ENCODE results near the gene SMIM11. TPM values are rescaled to one million over a fixed set of nuclear protein-coding genes. Genes with fewer than 3 reads are reported as not detected.

The SMIM11 gene
- total and polyA plus RNA-seq, 2 of the 8 experiments (the other 6 are each of a cell fraction or from before 2014, with no cell fraction given) = 1.0 to 3.2 TPM

- no peak overlapping the region for H2AFZ ChIP-seq (ENCODE audit: low read length)
- H3K9ac ChIP-seq (replicated peaks in 1 of 4; ENCODE audit: extremely low read depth in 1 of 4, low read depth in 3 of 4, low read length in 3 of 4) = no peak overlapping the region
- H3K4me3 ChIP-seq (ENCODE audit: extremely low read depth in 1 of 4, insufficient read depth in 2 of 4, low read depth in 3 of 4, low read length in 4 of 4) = no peak overlapping the region
- no peaks in the 10 kb centered on the region for H3K36me3 ChIP-seq (ENCODE audit: control insufficient read depth in 2 of 4, insufficient read depth in 4 of 4, low read length in 3 of 4)
- H4K8ac ChIP-seq (ENCODE audit: extremely low read depth, insufficient read depth, low read length) = no peak overlapping the region
- DNase-seq (ENCODE audit: low read depth in 1 of 2, low spot score in 2 of 2) (peak in 1 of 2 experiments; percentile 27), FAIRE-seq (no peak)
- H3K4me2 ChIP-seq (ENCODE audit: insufficient read depth in 1 of 2, low read depth in 2 of 2, low read length in 2 of 2) = no peak overlapping the region
- H3K79me2 ChIP-seq (ENCODE audit: control insufficient read depth in 1 of 2, insufficient read depth in 2 of 2, low read length in 2 of 2) = no peaks in the 10 kb centered on the region
- no peak overlapping the region for H2AK5ac ChIP-seq (ENCODE audit: low read depth, low read length)
- H3K18ac ChIP-seq (ENCODE audit: extremely low read depth, low read length) = no peak overlapping the region
- TF ChIP-seq RAD21 (IDR thresholded peaks at IDR 0.05 in 1 of 2, conservative IDR thresholded peaks at IDR 0.05 in 1 of 2; ENCODE audit: low read depth in 2 of 2, low read length in 2 of 2) (no peak), CREB1 (IDR thresholded peaks at IDR 0.05) (no peak), JUN (IDR thresholded peaks at IDR 0.05; ENCODE audit: low read depth, low read length) (no peak), CBX5 (IDR thresholded peaks at IDR 0.05; ENCODE audit: low read depth, low read length) (no peak), ASH2L (IDR thresholded peaks at IDR 0.05; ENCODE audit: low read length) (no peak)
- no peak overlapping the region for H2BK20ac ChIP-seq (ENCODE audit: low read length)
- WGBS, 2 experiments (ENCODE audit: extremely low coverage in 1 of 2, insufficient coverage in 1 of 2, insufficient read length in 1 of 2, insufficient replicate concordance in 2 of 2, low coverage in 1 of 2, low lambda C conversion rate in 2 of 2, missing lambda C conversion rate in 1 of 2) = 93% methylated on average over 5 of the region's 5 CpGs; no CpG with 5 or more reads in 1 of the 2 experiments
- no peak overlapping the region for H4K5ac ChIP-seq (ENCODE audit: insufficient read length, low read depth, low read length)
- no peak overlapping the region for H3K14ac ChIP-seq (ENCODE audit: insufficient read length)
- H3K9me3 ChIP-seq (ENCODE audit: insufficient read depth in 2 of 2, low read depth in 1 of 2, low read length in 1 of 2) = no peaks in the 10 kb centered on the region
- no peak overlapping the region for H2BK5ac ChIP-seq (ENCODE audit: low read depth, low read length)
- no peak overlapping the region for H2BK120ac ChIP-seq (replicated peaks; ENCODE audit: low read depth, low read length)
- POLR2A ChIA-PET (ENCODE audit: partially characterized antibody) = no interaction called here
- H4K91ac ChIP-seq (replicated peaks; ENCODE audit: insufficient read length, low read length) = no peak overlapping the region
- H3K23ac ChIP-seq (ENCODE audit: insufficient read length) = no peak overlapping the region
- no peaks in the 10 kb centered on the region for H3K79me1 ChIP-seq (ENCODE audit: low read depth, low read length)
- CTCF ChIA-PET (ENCODE audit: partially characterized antibody) = interaction anchor here (1.8 kb wide), 1 partner anchor 10 kb away, joined by 6 read pairs; no protein-coding TSS in a partner anchor
- H3K56ac ChIP-seq (replicated peaks; ENCODE audit: insufficient read length, low read depth, low read length) = no peak overlapping the region
- no peak overlapping the region for H3K27ac ChIP-seq (ENCODE audit: low read depth, low read length)
- no peaks in the 10 kb centered on the region; a peak in 1 of 7 replicates for H3K27me3 ChIP-seq (replicated peaks in 1 of 4; ENCODE audit: control insufficient read depth in 3 of 4, extremely low read depth in 1 of 4, insufficient read depth in 3 of 4, low read length in 3 of 4)
- H3K4ac ChIP-seq (replicated peaks; ENCODE audit: insufficient read length, low read depth, low read length) = no peak overlapping the region
- no peaks in the 10 kb centered on the region for H4K20me1 ChIP-seq (replicated peaks in 1 of 2; ENCODE audit: control insufficient read depth in 1 of 2, insufficient read depth in 2 of 2, low read length in 2 of 2)
- no peak overlapping the region; the same call in 1 of the 2 replicates for H2BK12ac ChIP-seq (ENCODE audit: low read depth, low read length)
- H3K4me1 ChIP-seq (replicated peaks in 1 of 4; ENCODE audit: control insufficient read depth in 3 of 4, insufficient read depth in 4 of 4, low read length in 3 of 4) = peaks cover 0 to 3% (median 0%) of the 10 kb centered on the region in 4 experiments; a peak in 3 of 7 replicates
- H2BK15ac ChIP-seq (ENCODE audit: low read length) = no peak overlapping the region
- no peaks in the 10 kb centered on the region for H3K23me2 ChIP-seq (ENCODE audit: low read depth, low read length)
Measured at GRCh38 chr21:34372321-34372720, 3.0 kb upstream of the SMIM11 start.

Measured in H1 (cell line).